ENCODE measurements around the gene FAM131B.

The FAM131B gene

GRCh38 chr7:143382791-143383641, 20.5 kb upstream of the FAM131B start:
- DNase-seq (ENCODE audit: low spot score): no peak

- DNase-seq (ENCODE audit: low spot score): no peak
Observed at GRCh38 chr7:143382126-143382790, 19.7 kb upstream of the FAM131B start.

- DNase-seq (ENCODE audit: low spot score): no peak
Observed at GRCh38 chr7:143381427-143382125, 19.1 kb upstream of the FAM131B start.

GRCh38 chr7:143380646-143381426, 18.3 kb upstream of the FAM131B start, which contains the start of gene ZYX:
ZYX (plus strand) TSS chr7:143381345; CDS start chr7:143381572, 227 bp downstream.
- DNase-seq (ENCODE audit: low spot score): peak; percentile 30

- peak; percentile 53 for DNase-seq (ENCODE audit: low spot score)
Observed at GRCh38 chr7:143380260-143380645, 17.7 kb upstream of the FAM131B start.

- no peak for DNase-seq (ENCODE audit: low spot score)
Observed at GRCh38 chr7:143379611-143380259, 17.2 kb upstream of the FAM131B start.

- no peak for DNase-seq (ENCODE audit: low spot score)
Observed at GRCh38 chr7:143376396-143376795, 13.9 kb upstream of the FAM131B start.

GRCh38 chr7:143375298-143376034, 13.0 kb upstream of the FAM131B start:
- no peak for DNase-seq (ENCODE audit: low spot score)

- no peak for DNase-seq (ENCODE audit: low spot score)
Observed at GRCh38 chr7:143374561-143374960, 12.0 kb upstream of the FAM131B start.

- no peak for DNase-seq (ENCODE audit: low spot score)
Observed at GRCh38 chr7:143373255-143373794, 10.8 kb upstream of the FAM131B start.

- DNase-seq (ENCODE audit: low spot score): no peak
Observed at GRCh38 chr7:143372070-143372469, 9.6 kb upstream of the FAM131B start.

- DNase-seq (ENCODE audit: low spot score): no peak
Observed at GRCh38 chr7:143369678-143370651, 7.5 kb upstream of the FAM131B start.

GRCh38 chr7:143368387-143368786, 5.9 kb upstream of the FAM131B start:
- DNase-seq (ENCODE audit: low spot score): no peak

GRCh38 chr7:143367972-143368371, 5.5 kb upstream of the FAM131B start:
- DNase-seq (ENCODE audit: low spot score): no peak

- no peak for DNase-seq (ENCODE audit: low spot score)
Observed at GRCh38 chr7:143363016-143363937, 764 bp upstream of the FAM131B start.

- DNase-seq (ENCODE audit: low spot score): no peak
Observed at GRCh38 chr7:143361552-143362130, 872 bp downstream of the FAM131B start.

- DNase-seq (ENCODE audit: low spot score): no peak
Observed at GRCh38 chr7:143360788-143361551, 1.5 kb downstream of the FAM131B start.
